ENCODE results near the gene CDH13. TPM values are rescaled to one million over a fixed set of nuclear protein-coding genes. Genes with fewer than 3 reads are reported as not detected.

Gene CDH13
- total RNA-seq, 1 donor from 2014 or later, result 2.3 TPM

DNA sequence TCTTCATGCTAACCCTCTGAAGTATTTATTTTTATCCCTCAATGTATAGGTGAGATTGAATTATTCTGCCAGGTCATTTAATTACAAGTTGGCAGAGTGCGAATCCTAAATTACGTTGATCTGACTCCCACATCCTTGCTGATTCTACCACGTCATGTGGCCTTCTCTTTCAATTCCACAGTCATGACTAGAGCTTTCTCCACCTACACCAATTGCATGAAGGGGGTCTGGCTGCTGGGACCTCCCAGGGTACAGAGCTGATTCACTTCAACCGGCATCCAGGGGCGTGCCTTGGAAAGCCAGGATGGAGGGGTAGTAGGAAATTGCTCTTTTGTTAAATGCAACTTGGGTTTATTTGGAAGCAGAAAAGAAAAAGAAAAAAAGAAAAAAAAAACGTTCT lies 41.1 kb upstream of the CDH13 start:
- Mint-ChIP-seq H3K27ac (ENCODE audit: unreplicated experiment) (no peak overlapping the region), H3K27me3 (ENCODE audit: unreplicated experiment) (no peaks in the 10 kb centered on the region), H3K4me3 (ENCODE audit: unreplicated experiment) (no peak overlapping the region), H3K36me3 (ENCODE audit: low read depth, unreplicated experiment) (no peaks in the 10 kb centered on the region), H3K4me1 (ENCODE audit: unreplicated experiment) (no peaks in the 10 kb centered on the region), H3K9me3 (ENCODE audit: unreplicated experiment) (no peaks in the 10 kb centered on the region)
- no peak for DNase-seq (ENCODE audit: low spot score)
- TF ChIP-seq, protein P1, sequence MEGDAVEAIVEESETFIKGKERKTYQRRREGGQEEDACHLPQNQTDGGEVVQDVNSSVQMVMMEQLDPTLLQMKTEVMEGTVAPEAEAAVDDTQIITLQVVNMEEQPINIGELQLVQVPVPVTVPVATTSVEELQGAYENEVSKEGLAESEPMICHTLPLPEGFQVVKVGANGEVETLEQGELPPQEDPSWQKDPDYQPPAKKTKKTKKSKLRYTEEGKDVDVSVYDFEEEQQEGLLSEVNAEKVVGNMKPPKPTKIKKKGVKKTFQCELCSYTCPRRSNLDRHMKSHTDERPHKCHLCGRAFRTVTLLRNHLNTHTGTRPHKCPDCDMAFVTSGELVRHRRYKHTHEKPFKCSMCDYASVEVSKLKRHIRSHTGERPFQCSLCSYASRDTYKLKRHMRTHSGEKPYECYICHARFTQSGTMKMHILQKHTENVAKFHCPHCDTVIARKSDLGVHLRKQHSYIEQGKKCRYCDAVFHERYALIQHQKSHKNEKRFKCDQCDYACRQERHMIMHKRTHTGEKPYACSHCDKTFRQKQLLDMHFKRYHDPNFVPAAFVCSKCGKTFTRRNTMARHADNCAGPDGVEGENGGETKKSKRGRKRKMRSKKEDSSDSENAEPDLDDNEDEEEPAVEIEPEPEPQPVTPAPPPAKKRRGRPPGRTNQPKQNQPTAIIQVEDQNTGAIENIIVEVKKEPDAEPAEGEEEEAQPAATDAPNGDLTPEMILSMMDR (IDR thresholded peaks at IDR 0.05; ENCODE audit: unreplicated experiment), result no peak

DNA sequence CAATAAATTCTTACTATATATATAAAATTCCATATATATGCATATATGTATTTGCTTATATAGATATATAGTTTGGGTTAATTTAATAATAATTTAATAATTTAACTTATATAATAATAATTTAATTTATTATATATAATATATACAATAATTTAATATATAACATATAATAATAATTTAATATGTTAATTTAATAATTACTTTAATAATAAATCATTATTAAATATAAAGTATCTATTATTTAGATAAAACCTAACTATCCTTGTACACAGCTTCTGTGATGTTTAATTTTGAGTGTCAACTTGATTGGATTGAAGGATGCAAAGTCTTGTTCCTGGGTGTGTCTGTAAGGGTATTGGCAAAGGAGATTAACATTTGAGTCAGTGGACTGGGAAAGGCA lies 40.6 kb upstream of the CDH13 start:
- Mint-ChIP-seq H3K36me3 (ENCODE audit: low read depth, unreplicated experiment) (no peaks in the 10 kb centered on the region), H3K4me3 (ENCODE audit: unreplicated experiment) (no peak overlapping the region), H3K27me3 (ENCODE audit: unreplicated experiment) (peaks cover 2% of the 10 kb centered on the region), H3K27ac (ENCODE audit: unreplicated experiment) (no peak overlapping the region), H3K4me1 (ENCODE audit: unreplicated experiment) (no peaks in the 10 kb centered on the region), H3K9me3 (ENCODE audit: unreplicated experiment) (no peaks in the 10 kb centered on the region)
- DNase-seq (ENCODE audit: low spot score), result no peak
- TF ChIP-seq, protein P1 (IDR thresholded peaks at IDR 0.05; ENCODE audit: unreplicated experiment), result no peak

GRCh38 chr16:82587289-82587688 lies 39.5 kb upstream of the CDH13 start:
- no peak for DNase-seq (ENCODE audit: low spot score)
- H3K27me3 Mint-ChIP-seq (ENCODE audit: unreplicated experiment), result peaks cover 2% of the 10 kb centered on the region
- TF ChIP-seq, protein P1 (IDR thresholded peaks at IDR 0.05; ENCODE audit: unreplicated experiment), result no peak
- H3K4me3 Mint-ChIP-seq (ENCODE audit: unreplicated experiment), result no peak overlapping the region
- H3K36me3 Mint-ChIP-seq (ENCODE audit: low read depth, unreplicated experiment), result no peaks in the 10 kb centered on the region
- H3K27ac Mint-ChIP-seq (ENCODE audit: unreplicated experiment), result no peak overlapping the region
- no peaks in the 10 kb centered on the region for H3K4me1 Mint-ChIP-seq (ENCODE audit: unreplicated experiment)
- H3K9me3 Mint-ChIP-seq (ENCODE audit: unreplicated experiment), result no peaks in the 10 kb centered on the region

DNA sequence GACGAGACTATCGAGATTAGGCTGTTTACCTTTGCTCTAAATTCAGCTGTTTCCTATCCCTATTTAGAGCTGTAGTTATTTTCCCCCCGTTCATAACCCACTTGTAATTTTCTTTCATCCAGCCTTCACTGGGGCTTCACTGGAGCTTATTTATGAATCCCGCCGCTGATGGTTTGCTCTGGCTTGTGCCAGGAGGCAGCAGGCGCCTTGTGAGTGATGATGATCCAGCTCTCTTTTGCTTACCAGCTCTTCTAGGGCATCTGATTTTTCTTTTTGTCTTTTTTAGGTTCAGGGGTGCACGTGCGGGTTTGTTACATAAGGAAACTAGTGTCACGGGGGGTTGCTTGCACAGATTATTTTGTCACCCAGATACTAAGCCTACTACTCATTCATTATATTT lies 37.4 kb upstream of the CDH13 start:
- Mint-ChIP-seq H3K4me3 (ENCODE audit: unreplicated experiment) (no peak overlapping the region), H3K27me3 (ENCODE audit: unreplicated experiment) (peaks cover 2% of the 10 kb centered on the region), H3K27ac (ENCODE audit: unreplicated experiment) (no peak overlapping the region), H3K4me1 (ENCODE audit: unreplicated experiment) (no peaks in the 10 kb centered on the region), H3K36me3 (ENCODE audit: low read depth, unreplicated experiment) (no peaks in the 10 kb centered on the region), H3K9me3 (ENCODE audit: unreplicated experiment) (no peaks in the 10 kb centered on the region)
- TF ChIP-seq, protein P1 (IDR thresholded peaks at IDR 0.05; ENCODE audit: unreplicated experiment), result no peak
- no peak for DNase-seq (ENCODE audit: low spot score)

DNA sequence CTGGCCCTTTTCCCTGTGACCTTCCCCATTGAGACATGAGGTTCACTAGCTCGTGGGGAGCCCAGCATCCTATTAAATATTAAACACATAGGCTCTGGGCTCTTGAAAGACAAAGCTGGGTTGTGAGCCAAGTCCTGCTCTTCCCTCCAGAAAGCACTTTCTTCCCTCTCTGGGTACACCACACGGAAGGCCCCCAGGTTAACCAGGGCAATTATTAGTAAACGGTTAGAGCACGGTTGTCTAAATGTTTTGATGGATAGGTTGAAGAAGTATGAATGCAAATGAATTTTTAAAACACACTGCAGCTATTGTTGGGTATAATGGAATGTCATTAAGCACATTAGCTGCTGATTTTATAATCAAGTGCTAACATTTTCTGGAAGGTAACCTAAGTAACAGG lies 32.7 kb upstream of the CDH13 start:
- no peak for DNase-seq (ENCODE audit: low spot score)
- Mint-ChIP-seq H3K9me3 (ENCODE audit: unreplicated experiment) (no peaks in the 10 kb centered on the region), H3K36me3 (ENCODE audit: low read depth, unreplicated experiment) (no peaks in the 10 kb centered on the region), H3K4me3 (ENCODE audit: unreplicated experiment) (no peak overlapping the region), H3K27ac (ENCODE audit: unreplicated experiment) (no peak overlapping the region), H3K27me3 (ENCODE audit: unreplicated experiment) (peaks cover 2% of the 10 kb centered on the region), H3K4me1 (ENCODE audit: unreplicated experiment) (no peaks in the 10 kb centered on the region)
- TF ChIP-seq, protein P1 (IDR thresholded peaks at IDR 0.05; ENCODE audit: unreplicated experiment), result no peak

Data from endothelial cell (in vitro differentiated cells).